Neuronal stem cell (in vitro differentiated cells): Measurements from ENCODE around the gene CFHR5. TPM values are rescaled to one million over a fixed set of nuclear protein-coding genes. Genes with fewer than 3 reads are reported as not detected.

Source experiments
- small RNA-seq: library from polyadenylated mRNA; stranded (forward); fragments of <200 nt; extraction: miRNeasy Mini kit (QIAGEN cat#:217004); gene quantifications from one replicate; pipeline ENCODE3, GENCODE V24; 2013; ENCODE audit not compliant: insufficient read depth

The CFHR5 gene

Small RNA genes within 50 kb of the gene (small RNA-seq; reads per million reads assigned to genes)
- gene AL139418.1 = not detected
